HCT116 (cell line): ENCODE measurements around the gene NAB2. TPM values are rescaled to one million over a fixed set of nuclear protein-coding genes. Genes with fewer than 3 reads are reported as not detected.

Source experiments
- ATAC-seq: fragments of 200-7000 bp; cut with Tn5 transposase; 2 replicates; pipeline ENCODE4 v1.9.1; 2020; ENCODE audit warnings: mild to moderate bottlenecking, moderate library complexity
- BruUV-seq: library from RNA; stranded (reverse); fragments of 400-500 nt; replicated peaks from 2 replicates; lab custom pipeline; 2021; lab: Mats Ljungman, UMichigan
- CTCF ChIA-PET: fragments of 300-600 bp; sonication (Branson Sonifier 250); formaldehyde crosslinking; loops from one replicate; lab custom pipeline; 2021; ENCODE audit warnings: antibody characterized with exemption; lab: Charles Lee
- POLR2A ChIA-PET: fragments of 300-600, 350-600 bp; sonication (Branson Sonifier 250); formaldehyde crosslinking; loops from one replicate; lab custom pipeline; 2021; ENCODE audit warnings: antibody characterized with exemption; lab: Charles Lee
- RAD21 ChIA-PET, 2 experiments: fragments of 300-600 bp; sonication (Branson Sonifier 250); formaldehyde crosslinking; loops; one replicate each; lab custom pipeline; 2023; ENCODE audit warnings: low total read pairs in 2 of 2; ENCODE audit not compliant: uncharacterized antibody in 2 of 2, unreplicated experiment in 2 of 2, low non-redundant PET in 1 of 2; lab: Charles Lee
- DNase-seq: peaks from one replicate; pipeline ENCODE4 v3.0.0-alpha.2; 2010; ENCODE audit warnings: low read depth, low spot score
- H2AFZ ChIP-seq: fragments of 200-600 bp; shearing (Covaris generic), sonication (generic); 2 replicates; pipeline ENCODE4 v1.6.1; 2017; ENCODE audit warnings: low read depth, mixed run types, mixed read lengths, antibody characterized with exemption, low read length; ENCODE audit not compliant: poor library complexity, severe bottlenecking
- H3K27ac ChIP-seq: 2 replicates; pipeline ENCODE4 v1.5.1; 2012; ENCODE audit warnings: low read depth, low read length
- H3K27me3 ChIP-seq: fragments of 200-600 bp; sonication (generic); 2 replicates; pipeline ENCODE4 v1.6.1; 2016; ENCODE audit warnings: mixed run types, low read length, mixed read lengths; ENCODE audit not compliant: insufficient read depth
- H3K36me3 ChIP-seq, 2 experiments: fragments of 200-500 bp in 1 of 2; fragments of 200-600 bp in 1 of 2; sonication (Bioruptor generic) in 1 of 2; sonication (generic) in 1 of 2; 2 replicates each; pipeline versions ENCODE4 v1.5.1 to v1.6.1; 2014 to 2016; ENCODE audit warnings: low read length in 2 of 2, inconsistent platforms in 1 of 2, mixed read lengths in 1 of 2, mixed run types in 1 of 2; ENCODE audit not compliant: insufficient read depth in 2 of 2, control insufficient read depth in 1 of 2
- H3K4me1 ChIP-seq, 2 experiments: fragments of 200-600 bp in 1 of 2; sonication (generic) in 1 of 2; 2 replicates each; pipeline versions ENCODE4 v1.5.1 to v1.6.1; 2012 to 2017; ENCODE audit warnings: low read length in 2 of 2, inconsistent platforms in 1 of 2, mild to moderate bottlenecking in 1 of 2, mixed read lengths in 1 of 2, mixed run types in 1 of 2, moderate library complexity in 1 of 2; ENCODE audit not compliant: insufficient read depth in 2 of 2, control insufficient read depth in 1 of 2
- H3K4me2 ChIP-seq: fragments of 200-600 bp; sonication (generic); 2 replicates; pipeline ENCODE4 v1.6.1; 2017; ENCODE audit warnings: mixed run types, low read length, mixed read lengths
- H3K4me3 ChIP-seq, 2 experiments: fragments of 200-600 bp in 1 of 2; sonication (generic) in 1 of 2; replicated peaks in 1 of 2; 2 replicates each; pipeline ENCODE4 v1.5.1; 2011 to 2016; ENCODE audit warnings: low read length in 2 of 2, control low read depth in 1 of 2, low read depth in 1 of 2, mild to moderate bottlenecking in 1 of 2, mixed read lengths in 1 of 2, mixed run types in 1 of 2
- H3K79me2 ChIP-seq: fragments of 200-600 bp; sonication (generic); 2 replicates; pipeline ENCODE4 v1.6.1; 2017; ENCODE audit warnings: mild to moderate bottlenecking, mixed run types, low read length, moderate library complexity, mixed read lengths; ENCODE audit not compliant: insufficient read depth
- H3K9ac ChIP-seq: fragments of 200-600 bp; sonication (generic); 2 replicates; pipeline ENCODE4 v1.6.1; 2016; ENCODE audit warnings: low read length, mixed read lengths
- H3K9me2 ChIP-seq: fragments of 200-600 bp; sonication (generic), shearing (Covaris generic); 2 replicates; pipeline ENCODE4 v1.6.1; 2017; ENCODE audit warnings: mixed run types, mild to moderate bottlenecking, moderate library complexity; ENCODE audit not compliant: insufficient read depth
- H3K9me3 ChIP-seq, 2 experiments: fragments of 200-500 bp in 1 of 2; fragments of 200-600 bp in 1 of 2; sonication (Bioruptor generic) in 1 of 2; sonication (generic) in 1 of 2; 2 replicates each; pipeline ENCODE4 v1.6.1; 2014 to 2017; ENCODE audit warnings: low read length in 2 of 2, mixed read lengths in 2 of 2, inconsistent platforms in 1 of 2, low read depth in 1 of 2, mild to moderate bottlenecking in 1 of 2, mixed run types in 1 of 2, moderate library complexity in 1 of 2; ENCODE audit not compliant: control insufficient read depth in 1 of 2, insufficient read depth in 1 of 2
- H4K20me1 ChIP-seq: fragments of 200-600 bp; sonication (generic), shearing (Covaris generic); 2 replicates; pipeline ENCODE4 v1.6.1; 2017; ENCODE audit warnings: mixed run types, mild to moderate bottlenecking, moderate library complexity; ENCODE audit not compliant: insufficient read depth
- CEBPB ChIP-seq: IDR thresholded peaks from 2 replicates; pipeline ENCODE4 v1.6.1; 2012; ENCODE audit warnings: low read depth
- CTCF ChIP-seq, 3 experiments: fragments of 200-600 bp in 1 of 3; sonication (generic) in 1 of 3; IDR thresholded peaks in 2 of 3; conservative IDR thresholded peaks in 1 of 3; 2 replicates each; pipeline ENCODE4 v1.5.1; 2012 to 2017; ENCODE audit warnings: low read depth in 2 of 3, low read length in 2 of 3, antibody characterized with exemption in 1 of 3, borderline replicate concordance in 1 of 3, control low read depth in 1 of 3, mild to moderate bottlenecking in 1 of 3, mixed read lengths in 1 of 3, mixed run types in 1 of 3, moderate library complexity in 1 of 3; ENCODE audit not compliant: insufficient read depth in 1 of 3
- POLR2AphosphoS5 ChIP-seq: IDR thresholded peaks from 2 replicates; pipeline ENCODE4 v1.6.1; 2011; ENCODE audit warnings: mild to moderate bottlenecking, low read depth, low read length, moderate library complexity
- REST ChIP-seq: IDR thresholded peaks from 2 replicates; pipeline ENCODE4 v1.6.1; 2012; ENCODE audit warnings: low read depth
- SP1 ChIP-seq: IDR thresholded peaks from 2 replicates; pipeline ENCODE4 v1.6.1; 2012; ENCODE audit warnings: low read depth
- intact Hi-C: fragments of 100-400 bp; cut with micrococcal nuclease; formaldehyde crosslinking; loops from 2 replicates; pipeline ENCODE4 v1.10.0; 2022
- total RNA-seq: library from RNA; stranded (reverse); gene quantifications from one replicate; pipeline ENCODE4 v1.2.1, GENCODE V29; 2021; ENCODE audit not compliant: unreplicated experiment

NAB2 gene
- total RNA-seq, 1 experiment from 2014 or later = 77.1 TPM

- Histone ChIP-seq H3K4me1 (peaks cover 4 to 26% of the 10 kb centered on the region in 2 experiments), H3K4me3 (no peak overlapping the region), H3K27me3 (peaks cover 5% of the 10 kb centered on the region; the same call in 1 of the 2 replicates), H3K79me2 (no peaks in the 10 kb centered on the region), H3K27ac (no peak overlapping the region), H3K9ac (no peak overlapping the region), H3K36me3 (no peaks in the 10 kb centered on the region)
- RAD21 ChIA-PET = no interaction called here
- intact Hi-C loops = no loop called here
- POLR2A ChIA-PET = interaction anchor here (1.5 kb wide), 1 partner anchor 40 kb away, joined by 3 read pairs; no protein-coding TSS in a partner anchor
- CTCF ChIA-PET = no interaction called here
- no peak for TF ChIP-seq POLR2AphosphoS5
- TF ChIP-seq, all 23 proteins: peak for 0
- Histone ChIP-seq H3K9me3 (no peaks in the 10 kb centered on the region), H2AFZ (no peak overlapping the region), H3K4me2 (peak overlapping the region; percentile 8; the same call in 1 of the 2 replicates), H3K9me2 (no peaks in the 10 kb centered on the region), H4K20me1 (no peaks in the 10 kb centered on the region)
- no TSS peak for BruUV-seq
- ATAC-seq (no peak), DNase-seq (no peak)
Measured at GRCh38 chr12:57047981-57048380, 40.9 kb upstream of the NAB2 start.

- no peak for TF ChIP-seq CEBPB
- TF ChIP-seq CTCF (IDR thresholded peaks at IDR 0.05 in 2 of 3, conservative IDR thresholded peaks at IDR 0.05 in 1 of 3; ENCODE audit: borderline replicate concordance in 1 of 3, insufficient read depth in 1 of 3, low read depth in 2 of 3, low read length in 2 of 3) = 0 out of 6 replicates have a peak, but pooled peaks of 1 of the 3 experiments have one; percentile 4
- TF ChIP-seq REST = no peak
- TF ChIP-seq SP1 = no peak
- TF ChIP-seq, all 23 proteins: peak for 1
- Histone ChIP-seq H3K79me2 (no peaks in the 10 kb centered on the region), H3K36me3 (no peaks in the 10 kb centered on the region), H3K9me2 (no peaks in the 10 kb centered on the region), H3K9me3 (no peaks in the 10 kb centered on the region), H3K4me2 (peak overlapping the region; percentile 8; the same call in 1 of the 2 replicates), H3K4me1 (peaks cover 4 to 26% of the 10 kb centered on the region in 2 experiments), H4K20me1 (no peaks in the 10 kb centered on the region), H2AFZ (no peak overlapping the region), H3K27ac (no peak overlapping the region), H3K4me3 (no peak overlapping the region), H3K9ac (no peak overlapping the region), H3K27me3 (no peaks in the 10 kb centered on the region; the same call in 1 of the 2 replicates)
- BruUV-seq = no TSS peak
- ChIA-PET CTCF (no interaction called here), POLR2A (interaction anchor here (1.5 kb wide), 1 partner anchor 39 kb away, joined by 3 read pairs; no protein-coding TSS in a partner anchor), RAD21 (no interaction called here)
- DNase-seq = no peak
- no peak for ATAC-seq
- intact Hi-C loops = no loop called here
Measured at GRCh38 chr12:57048423-57049118, 40.3 kb upstream of the NAB2 start.
